Neural progenitor cell (in vitro differentiated cells): ENCODE measurements around the gene TBC1D14. TPM values are rescaled to one million over a fixed set of nuclear protein-coding genes. Genes with fewer than 3 reads are reported as not detected.
A peak's percentile ranks its signal among the peaks of the same experiment; 100 is the strongest.

Experiments
- DNase-seq: peaks from one replicate; pipeline ENCODE4 v3.0.0-alpha.2; 2016; ENCODE audit warnings: low spot score
- H2AFZ ChIP-seq: fragments of 200-600 bp; sonication (generic); replicated peaks from 2 replicates; pipeline ENCODE4 v1.6.1; 2016; ENCODE audit warnings: antibody characterized with exemption
- H3F3A ChIP-seq: fragments of 200-600 bp; sonication (generic); 2 replicates; pipeline ENCODE4 v1.6.1; 2016; ENCODE audit warnings: antibody characterized with exemption, low read depth
- H3K27ac ChIP-seq: fragments of 200-600 bp; sonication (generic); 2 replicates; pipeline ENCODE4 v1.5.1; 2016; ENCODE audit warnings: mild to moderate bottlenecking
- H3K27me3 ChIP-seq: fragments of 200-600 bp; sonication (generic); 2 replicates; pipeline ENCODE4 v1.6.1; 2016; ENCODE audit warnings: mild to moderate bottlenecking, moderate library complexity
- H3K36me3 ChIP-seq: fragments of 200-600 bp; sonication (generic); 2 replicates; pipeline ENCODE4 v1.5.1; 2016
- H3K4me1 ChIP-seq: fragments of 200-600 bp; sonication (generic); 2 replicates; pipeline ENCODE4 v1.6.1; 2016; ENCODE audit warnings: mixed run types
- H3K4me2 ChIP-seq: fragments of 200-600 bp; sonication (generic); 2 replicates; pipeline ENCODE4 v1.6.1; 2016
- H3K4me3 ChIP-seq: fragments of 200-600 bp; sonication (generic); 2 replicates; pipeline ENCODE4 v1.5.1; 2016
- H3K79me2 ChIP-seq: fragments of 200-600 bp; sonication (generic); 2 replicates; pipeline ENCODE4 v1.6.1; 2016; ENCODE audit warnings: low read depth
- H3K9ac ChIP-seq: fragments of 200-600 bp; sonication (generic); 2 replicates; pipeline ENCODE4 v1.6.1; 2016
- H3K9me3 ChIP-seq: fragments of 200-600 bp; sonication (generic); 2 replicates; pipeline ENCODE4 v1.5.1; 2016; ENCODE audit warnings: low read depth
- H4K20me1 ChIP-seq: fragments of 200-600 bp; sonication (generic); 2 replicates; pipeline ENCODE4 v1.6.1; 2016; ENCODE audit warnings: low read depth
- H3K27ac Mint-ChIP-seq: 3 replicates; pipeline ENCODE4 v1.8.0; 2021; ENCODE audit warnings: mixed read lengths
- H3K27me3 Mint-ChIP-seq: 2 replicates; pipeline ENCODE4 v1.8.0; 2022; ENCODE audit warnings: low read depth, mild to moderate bottlenecking, inconsistent platforms, moderate library complexity, mixed read lengths; ENCODE audit not compliant: insufficient read depth
- H3K36me3 Mint-ChIP-seq: 3 replicates; pipeline ENCODE4 v1.8.0; 2021; ENCODE audit warnings: mixed read lengths
- H3K4me1 Mint-ChIP-seq: 3 replicates; pipeline ENCODE4 v1.8.0; 2021; ENCODE audit warnings: mixed read lengths
- H3K4me3 Mint-ChIP-seq: 3 replicates; pipeline ENCODE4 v1.8.0; 2021; ENCODE audit warnings: mild to moderate bottlenecking, moderate library complexity, mixed read lengths
- H3K9me3 Mint-ChIP-seq: 3 replicates; pipeline ENCODE4 v1.8.0; 2020; ENCODE audit warnings: mixed read lengths
- CTCF ChIP-seq: fragments of 200-600 bp; sonication (generic); IDR thresholded peaks from 2 replicates; pipeline ENCODE4 v1.5.1; 2017; ENCODE audit warnings: antibody characterized with exemption, mild to moderate bottlenecking
- EZH2 ChIP-seq: fragments of 200-600 bp; sonication (generic); IDR thresholded peaks from 2 replicates; pipeline ENCODE4 v1.6.1; 2017; ENCODE audit warnings: antibody characterized with exemption, mild to moderate bottlenecking, moderate library complexity
- EZH2phosphoT487 ChIP-seq: fragments of 200-600 bp; sonication (generic); IDR thresholded peaks from 2 replicates; pipeline ENCODE4 v1.6.1; 2017; ENCODE audit warnings: antibody characterized with exemption
- total RNA-seq: library from RNA; depleted of rRNA; stranded (reverse); fragments of >200 nt; gene quantifications from 2 replicates; pipeline ENCODE4 v1.2.3, GENCODE V29; 2015; ENCODE audit warnings: low replicate concordance

Gene TBC1D14
- total RNA-seq, 1 donor from 2014 or later = 47.9 TPM

- peaks cover 19% of the 10 kb centered on the region for H3K79me2 ChIP-seq
- H3K27ac Mint-ChIP-seq = no peak overlapping the region
- H3K36me3 ChIP-seq = no peaks in the 10 kb centered on the region
- no peak overlapping the region for H3K27ac ChIP-seq
- H3K9me3 Mint-ChIP-seq = no peaks in the 10 kb centered on the region
- H3K4me3 Mint-ChIP-seq = no peak overlapping the region
- peaks cover 17% of the 10 kb centered on the region for H3K4me1 ChIP-seq
- peaks cover 31% of the 10 kb centered on the region for H3K4me1 Mint-ChIP-seq
- H3K27me3 ChIP-seq = no peaks in the 10 kb centered on the region
- no peak for TF ChIP-seq CTCF
- no peak for TF ChIP-seq EZH2phosphoT487
- TF ChIP-seq EZH2 = no peak
- peaks cover 36% of the 10 kb centered on the region for H3K36me3 Mint-ChIP-seq
- H3K4me3 ChIP-seq = no peak overlapping the region
- peaks cover 82% of the 10 kb centered on the region for H4K20me1 ChIP-seq
- H3K4me2 ChIP-seq = no peak overlapping the region
- H3F3A ChIP-seq = peaks cover 20% of the 10 kb centered on the region
- H3K9ac ChIP-seq = no peak overlapping the region
- DNase-seq = no peak
- H2AFZ ChIP-seq = no peak overlapping the region
- peaks cover 3% of the 10 kb centered on the region for H3K27me3 Mint-ChIP-seq
- H3K9me3 ChIP-seq = no peaks in the 10 kb centered on the region
Measured at GRCh38 chr4:7005571-7005970, 95.9 kb downstream of the TBC1D14 start.

- no peak overlapping the region for H3K27ac ChIP-seq
- peaks cover 35% of the 10 kb centered on the region for H3K36me3 Mint-ChIP-seq
- no peak overlapping the region for H3K4me3 ChIP-seq
- peaks cover 20% of the 10 kb centered on the region for H3F3A ChIP-seq
- H3K9ac ChIP-seq = no peak overlapping the region
- no peak overlapping the region for H3K27ac Mint-ChIP-seq
- no peak overlapping the region for H2AFZ ChIP-seq
- no peaks in the 10 kb centered on the region for H3K9me3 ChIP-seq
- H3K4me3 Mint-ChIP-seq = no peak overlapping the region
- no peaks in the 10 kb centered on the region for H3K27me3 ChIP-seq
- no peak for DNase-seq
- TF ChIP-seq EZH2 (no peak), EZH2phosphoT487 (no peak), CTCF (no peak)
- peaks cover 3% of the 10 kb centered on the region for H3K27me3 Mint-ChIP-seq
- peaks cover 78% of the 10 kb centered on the region for H4K20me1 ChIP-seq
- H3K9me3 Mint-ChIP-seq = no peaks in the 10 kb centered on the region
- peaks cover 31% of the 10 kb centered on the region for H3K4me1 Mint-ChIP-seq
- peaks cover 17% of the 10 kb centered on the region for H3K4me1 ChIP-seq
- no peaks in the 10 kb centered on the region for H3K36me3 ChIP-seq
- no peak overlapping the region for H3K4me2 ChIP-seq
- peaks cover 19% of the 10 kb centered on the region for H3K79me2 ChIP-seq
Measured at GRCh38 chr4:7006411-7006810, 96.8 kb downstream of the TBC1D14 start.

- peaks cover 15% of the 10 kb centered on the region for H3K79me2 ChIP-seq
- H3K9me3 ChIP-seq = no peaks in the 10 kb centered on the region
- TF ChIP-seq EZH2phosphoT487 (no peak), CTCF (peak; percentile 34)
- peaks cover 69% of the 10 kb centered on the region for H4K20me1 ChIP-seq
- no peaks in the 10 kb centered on the region for H3K27me3 ChIP-seq
- H3K27ac Mint-ChIP-seq = no peak overlapping the region
- H3K36me3 Mint-ChIP-seq = peaks cover 26% of the 10 kb centered on the region
- no peaks in the 10 kb centered on the region for H3K9me3 Mint-ChIP-seq
- H3K4me3 Mint-ChIP-seq = no peak overlapping the region
- H3K36me3 ChIP-seq = no peaks in the 10 kb centered on the region
- H3K27me3 Mint-ChIP-seq = peaks cover 3% of the 10 kb centered on the region
- H3K9ac ChIP-seq = no peak overlapping the region
- H3K27ac ChIP-seq = peak overlapping the region; percentile 89
- H2AFZ ChIP-seq = no peak overlapping the region
- peak; percentile 68 for DNase-seq
- peaks cover 17% of the 10 kb centered on the region for H3K4me1 ChIP-seq
- H3K4me1 Mint-ChIP-seq = peaks cover 31% of the 10 kb centered on the region
- H3K4me2 ChIP-seq = peak overlapping the region; percentile 53
- no peak overlapping the region for H3K4me3 ChIP-seq
- peaks cover 20% of the 10 kb centered on the region for H3F3A ChIP-seq
Measured at GRCh38 chr4:7007142-7007907, 97.7 kb downstream of the TBC1D14 start.
